Measurements from ENCODE around the gene EYA3. TPM values are rescaled to one million over a fixed set of nuclear protein-coding genes. Genes with fewer than 3 reads are reported as not detected.

EYA3 gene
- 8.2 and 13.6 TPM in 2 replicates for total RNA-seq

GRCh38 chr1:28088168-28088961, at the start of gene EYA3:
Gene EYA3, minus strand, starts transcription at chr1:28088610. Its CDS starts 30,584 bp downstream, at chr1:28058026.

GRCh38 chr1:27959792-27960603, 128.4 kb downstream of the EYA3 start, which contains the start of gene XKR8:
Gene XKR8, plus strand, starts transcription at chr1:27959973. Its CDS starts 97 bp downstream, at chr1:27960070.

GRCh38 chr1:27934818-27935549, 153.4 kb downstream of the EYA3 start, which contains the start of gene SMPDL3B:
Gene SMPDL3B, plus strand, starts transcription at chr1:27935000. Its CDS starts 184 bp downstream, at chr1:27935184.

Other genes starting within 250 kb of the EYA3 start
- gene THEMIS2, start 216.1 kb downstream of the EYA3 start, total RNA-seq = 4.1 and 5.7 TPM in 2 replicates
- gene RPA2, start 174.0 kb downstream of the EYA3 start, total RNA-seq = 41.8 and 54.3 TPM in 2 replicates
- 4.3 and 5.8 TPM in 2 replicates for gene SMPDL3B, start 153.6 kb downstream of the EYA3 start, total RNA-seq
- 3.2 and 3.4 TPM in 2 replicates for gene XKR8, start 128.6 kb downstream of the EYA3 start, total RNA-seq
- gene PTAFR, start 88.1 kb upstream of the EYA3 start, total RNA-seq = 5.1 and 12.1 TPM in 2 replicates
- 45.5 and 53.0 TPM in 2 replicates for gene DNAJC8, start 144.4 kb upstream of the EYA3 start, total RNA-seq
- gene ATP5IF1, start 147.5 kb upstream of the EYA3 start, total RNA-seq = 211 and 237 TPM in 2 replicates
- 55.4 and 76.2 TPM in 2 replicates for gene SESN2, start 170.9 kb upstream of the EYA3 start, total RNA-seq
- 30.5 and 51.3 TPM in 2 replicates for gene MED18, start 240.4 kb upstream of the EYA3 start, total RNA-seq